SK-N-SH (cell line): Measurements from ENCODE around the gene SLC25A4. TPM values are rescaled to one million over a fixed set of nuclear protein-coding genes. Genes with fewer than 3 reads are reported as not detected.

Experiments used
- CTCF ChIA-PET: fragments of 300-600, 350-600 bp; formaldehyde crosslinking; extraction: SDS; loops from one replicate; lab custom pipeline; 2021; lab: Yijun Ruan, JAX
- POLR2A ChIA-PET: fragments of 350-600 bp; sonication (Branson Sonifier 250); formaldehyde crosslinking; extraction: SDS; loops from one replicate; lab custom pipeline; 2020; ENCODE audit warnings: antibody characterized with exemption, inconsistent platforms; lab: Yijun Ruan, JAX
- DNase-seq: peaks from one replicate; pipeline ENCODE4 v3.0.0; 2012
- H2AFZ ChIP-seq: fragments of 200-600 bp; sonication (generic); 2 replicates; pipeline ENCODE4 v1.8.1; 2016; ENCODE audit warnings: antibody characterized with exemption, mild to moderate bottlenecking, low read depth
- H3F3A ChIP-seq: fragments of 200-600 bp; sonication (generic); replicated peaks from 2 replicates; pipeline ENCODE3; 2016; ENCODE audit warnings: antibody characterized with exemption, mild to moderate bottlenecking; ENCODE audit not compliant: insufficient read depth
- H3K27ac ChIP-seq, 2 experiments: fragments of 200-500 bp in 1 of 2; fragments of 200-600 bp in 1 of 2; sonication (Bioruptor generic) in 1 of 2; sonication (generic), shearing (Covaris generic) in 1 of 2; 2 replicates each; pipeline versions ENCODE4 v1.5.1 to v1.6.1; 2014 to 2016; ENCODE audit warnings: low read depth in 2 of 2, inconsistent platforms in 1 of 2, low read length in 1 of 2, mild to moderate bottlenecking in 1 of 2, mixed read lengths in 1 of 2
- H3K27me3 ChIP-seq: fragments of 200-600 bp; sonication (generic), shearing (Covaris generic); 2 replicates; pipeline ENCODE4 v1.6.1; 2016; ENCODE audit warnings: mixed run types; ENCODE audit not compliant: insufficient read depth
- H3K36me3 ChIP-seq, 2 experiments: fragments of 200-500 bp in 1 of 2; fragments of 200-600 bp in 1 of 2; sonication (Bioruptor generic) in 1 of 2; sonication (generic) in 1 of 2; replicated peaks in 1 of 2; 2 replicates each; pipeline versions ENCODE3 to v1.5.1; 2014 to 2016; ENCODE audit warnings: low read length in 1 of 2, mild to moderate bottlenecking in 1 of 2; ENCODE audit not compliant: insufficient read depth in 2 of 2, control insufficient read depth in 1 of 2
- H3K4me1 ChIP-seq, 2 experiments: fragments of 200-500 bp in 1 of 2; fragments of 200-600 bp in 1 of 2; sonication (Bioruptor generic) in 1 of 2; sonication (generic), shearing (Covaris generic) in 1 of 2; 2 replicates each; pipeline versions ENCODE4 v1.5.1 to v1.6.1; 2014 to 2016; ENCODE audit warnings: low read depth in 1 of 2, low read length in 1 of 2, mixed run types in 1 of 2; ENCODE audit not compliant: insufficient read depth in 2 of 2, control insufficient read depth in 1 of 2
- H3K4me2 ChIP-seq: fragments of 200-600 bp; sonication (generic), shearing (Covaris generic); 2 replicates; pipeline ENCODE4 v1.6.1; 2017; ENCODE audit warnings: mixed run types
- H3K4me3 ChIP-seq, 2 experiments: fragments of 200-500 bp in 1 of 2; fragments of 200-600 bp in 1 of 2; sonication (Bioruptor generic) in 1 of 2; sonication (generic), shearing (Covaris generic) in 1 of 2; 2 replicates each; pipeline versions ENCODE4 v1.5.1 to v1.8.1; 2014 to 2016; ENCODE audit warnings: low read depth in 2 of 2, inconsistent platforms in 1 of 2, low read length in 1 of 2, mild to moderate bottlenecking in 1 of 2, mixed read lengths in 1 of 2, moderate library complexity in 1 of 2
- H3K79me2 ChIP-seq: fragments of 200-600 bp; sonication (generic); 2 replicates; pipeline ENCODE4 v1.8.1; 2017; ENCODE audit warnings: mild to moderate bottlenecking; ENCODE audit not compliant: insufficient read depth
- H3K9ac ChIP-seq: fragments of 200-600 bp; sonication (generic); 2 replicates; pipeline ENCODE4 v1.6.1; 2017; ENCODE audit warnings: mixed run types
- H3K9me2 ChIP-seq: fragments of 200-600 bp; sonication (generic); 2 replicates; pipeline ENCODE4 v1.6.1; 2017; ENCODE audit warnings: mixed run types
- H3K9me3 ChIP-seq: fragments of 200-600 bp; sonication (generic); 2 replicates; pipeline ENCODE4 v1.6.1; 2017; ENCODE audit warnings: mixed run types, mild to moderate bottlenecking, moderate library complexity
- H4K20me1 ChIP-seq: fragments of 200-600 bp; sonication (generic); 2 replicates; pipeline ENCODE4 v1.6.1; 2017; ENCODE audit warnings: mild to moderate bottlenecking, mixed run types; ENCODE audit not compliant: insufficient read depth
- CHD2 ChIP-seq: fragments of 150-350 bp; IDR thresholded peaks from 2 replicates; pipeline ENCODE4 v1.6.1; 2018; ENCODE audit warnings: low read length; ENCODE audit not compliant: partially characterized antibody
- ELF1 ChIP-seq: IDR thresholded peaks from 2 replicates; pipeline ENCODE4 v1.4.0; 2012
- EZH2phosphoT487 ChIP-seq: fragments of 200-600 bp; sonication (generic); IDR thresholded peaks from 2 replicates; pipeline ENCODE4 v1.6.1; 2017; ENCODE audit warnings: low read depth, mixed run types, mild to moderate bottlenecking, antibody characterized with exemption, moderate library complexity, borderline replicate concordance
- FOSL2 ChIP-seq: IDR thresholded peaks from 2 replicates; pipeline ENCODE4 v1.4.0; 2012; ENCODE audit warnings: low read depth, mild to moderate bottlenecking, moderate library complexity, borderline replicate concordance
- FOXJ3 ChIP-seq: sonication (generic); formaldehyde crosslinking; IDR thresholded peaks from 2 replicates; pipeline ENCODE4 v1.5.1; 2020; ENCODE audit warnings: mild to moderate bottlenecking, missing genetic modification reagents
- GATA2 ChIP-seq: sonication (generic); formaldehyde crosslinking; IDR thresholded peaks from 2 replicates; pipeline ENCODE4 v1.5.0; 2020; ENCODE audit warnings: mild to moderate bottlenecking, missing genetic modification reagents
- JUND ChIP-seq: IDR thresholded peaks from 2 replicates; pipeline ENCODE4 v1.4.0; 2012
- MEF2A ChIP-seq: IDR thresholded peaks from 2 replicates; pipeline ENCODE4 v1.4.0; 2012; ENCODE audit warnings: low read depth, borderline replicate concordance
- RAD21 ChIP-seq: IDR thresholded peaks from 2 replicates; pipeline ENCODE4 v1.6.1; 2012; ENCODE audit warnings: mild to moderate bottlenecking, low read length
- RFX5 ChIP-seq: IDR thresholded peaks from 2 replicates; pipeline ENCODE4 v1.6.1; 2012; ENCODE audit warnings: mild to moderate bottlenecking, improper control_type of control experiment, low read length
- RXRA ChIP-seq: IDR thresholded peaks from 2 replicates; pipeline ENCODE4 v1.4.0; 2012; ENCODE audit warnings: low read depth, mild to moderate bottlenecking, borderline replicate concordance
- SMC3 ChIP-seq: IDR thresholded peaks from 2 replicates; pipeline ENCODE4 v1.6.1; 2012; ENCODE audit warnings: low read depth, low read length, improper control_type of control experiment
- TCF12 ChIP-seq: IDR thresholded peaks from 2 replicates; pipeline ENCODE4 v1.4.0; 2012
- YY1 ChIP-seq: IDR thresholded peaks from 2 replicates; pipeline ENCODE4 v1.4.0; 2012; ENCODE audit warnings: low read depth, mild to moderate bottlenecking
- WGBS: methylation state at CpG from one replicate; pipeline ENCODE4 v1.1.6; 2017; ENCODE audit warnings: low lambda C conversion rate; 5-methylcytosine and 5-hydroxymethylcytosine counted together
- polyA plus RNA-seq, 3 experiments: library from polyadenylated mRNA; depleted of rRNA; stranded (reverse); fragments of >200 nt; gene quantifications; 2 replicates each; pipeline ENCODE4 v1.2.3, GENCODE V29; 2012
- TF ChIP-seq, protein P1 (sequence below): fragments of 200-600 bp; sonication (generic); IDR thresholded peaks from 2 replicates; pipeline ENCODE4 v1.6.1; 2017; ENCODE audit warnings: antibody characterized with exemption, mild to moderate bottlenecking, moderate library complexity
- TF ChIP-seq, protein P2 (sequence below): IDR thresholded peaks from 2 replicates; pipeline ENCODE4 v1.6.1; 2012; ENCODE audit warnings: mild to moderate bottlenecking, low read depth, low read length, moderate library complexity
- TF ChIP-seq, protein P3 (sequence below): IDR thresholded peaks from 2 replicates; pipeline ENCODE4 v1.4.0; 2012; ENCODE audit warnings: low read depth, borderline replicate concordance
- TF ChIP-seq, protein P4 (sequence below): fragments of 150-350 bp; IDR thresholded peaks from 2 replicates; pipeline ENCODE4 v1.6.1; 2017; ENCODE audit warnings: antibody characterized with exemption, low read length, low read depth, borderline replicate concordance

The SLC25A4 gene
- polyA plus RNA-seq, 1 of the 3 experiments (the other 2 are of a cell fraction), result 36.2 TPM

DNA sequence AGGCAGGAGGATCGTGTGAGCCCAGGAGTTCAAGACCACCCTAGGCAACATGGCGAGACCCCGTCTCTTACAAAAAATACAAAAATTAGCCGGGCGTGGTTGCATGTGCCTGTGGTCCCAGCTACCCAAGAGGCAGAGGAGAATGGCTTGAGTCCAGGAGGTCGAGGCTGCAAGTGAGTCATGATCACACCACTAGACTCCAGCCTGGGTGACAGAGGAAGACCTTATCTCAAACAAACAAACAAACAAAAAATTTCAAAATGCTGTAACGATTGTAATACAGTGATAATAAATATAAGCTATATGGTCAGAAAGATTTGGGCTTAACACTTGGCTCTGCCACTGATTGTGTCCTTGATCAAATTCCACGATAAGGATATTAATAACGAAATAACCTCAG is 24.2 kb downstream of the SLC25A4 start:
- peaks cover 36 to 40% of the 10 kb centered on the region in 2 experiments for H3K36me3 ChIP-seq
- no peak overlapping the region for H3K4me2 ChIP-seq
- no peaks in the 10 kb centered on the region for H3K9me2 ChIP-seq
- 80% methylated on average over 9 of the region's 9 CpGs for WGBS
- H3K9me3 ChIP-seq, result no peaks in the 10 kb centered on the region
- no peak overlapping the region for H3K9ac ChIP-seq
- H3K4me3 ChIP-seq, result no peak overlapping the region
- peaks cover 16% of the 10 kb centered on the region for H3K79me2 ChIP-seq
- no peaks in the 10 kb centered on the region for H3K27me3 ChIP-seq
- no peaks in the 10 kb centered on the region for H3K4me1 ChIP-seq
- DNase-seq, result no peak
- ChIA-PET POLR2A (interaction anchor here (1.4 kb wide), 1 partner anchor 24 kb away, joined by 6 read pairs; the partner anchor contains the start of gene SLC25A4), CTCF (interaction anchor here (4.4 kb wide), 1 partner anchor 17 kb away, joined by 28 read pairs; no protein-coding TSS in a partner anchor)
- no peaks in the 10 kb centered on the region for H4K20me1 ChIP-seq
- no peak overlapping the region for H3K27ac ChIP-seq
- peaks cover 3% of the 10 kb centered on the region for H3F3A ChIP-seq
- TF ChIP-seq ELF1 (no peak), EZH2phosphoT487 (no peak), CHD2 (no peak), RAD21 (no peak), FOXJ3 (no peak), SMC3 (no peak), GATA2 (CRISPR knock-in tag) (no peak), RFX5 (no peak), FOSL2 (no peak), MEF2A (no peak), JUND (no peak), RXRA (no peak), TCF12 (no peak), YY1 (no peak)
- TF ChIP-seq, protein P1, sequence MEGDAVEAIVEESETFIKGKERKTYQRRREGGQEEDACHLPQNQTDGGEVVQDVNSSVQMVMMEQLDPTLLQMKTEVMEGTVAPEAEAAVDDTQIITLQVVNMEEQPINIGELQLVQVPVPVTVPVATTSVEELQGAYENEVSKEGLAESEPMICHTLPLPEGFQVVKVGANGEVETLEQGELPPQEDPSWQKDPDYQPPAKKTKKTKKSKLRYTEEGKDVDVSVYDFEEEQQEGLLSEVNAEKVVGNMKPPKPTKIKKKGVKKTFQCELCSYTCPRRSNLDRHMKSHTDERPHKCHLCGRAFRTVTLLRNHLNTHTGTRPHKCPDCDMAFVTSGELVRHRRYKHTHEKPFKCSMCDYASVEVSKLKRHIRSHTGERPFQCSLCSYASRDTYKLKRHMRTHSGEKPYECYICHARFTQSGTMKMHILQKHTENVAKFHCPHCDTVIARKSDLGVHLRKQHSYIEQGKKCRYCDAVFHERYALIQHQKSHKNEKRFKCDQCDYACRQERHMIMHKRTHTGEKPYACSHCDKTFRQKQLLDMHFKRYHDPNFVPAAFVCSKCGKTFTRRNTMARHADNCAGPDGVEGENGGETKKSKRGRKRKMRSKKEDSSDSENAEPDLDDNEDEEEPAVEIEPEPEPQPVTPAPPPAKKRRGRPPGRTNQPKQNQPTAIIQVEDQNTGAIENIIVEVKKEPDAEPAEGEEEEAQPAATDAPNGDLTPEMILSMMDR, result no peak
- TF ChIP-seq, protein P2, sequence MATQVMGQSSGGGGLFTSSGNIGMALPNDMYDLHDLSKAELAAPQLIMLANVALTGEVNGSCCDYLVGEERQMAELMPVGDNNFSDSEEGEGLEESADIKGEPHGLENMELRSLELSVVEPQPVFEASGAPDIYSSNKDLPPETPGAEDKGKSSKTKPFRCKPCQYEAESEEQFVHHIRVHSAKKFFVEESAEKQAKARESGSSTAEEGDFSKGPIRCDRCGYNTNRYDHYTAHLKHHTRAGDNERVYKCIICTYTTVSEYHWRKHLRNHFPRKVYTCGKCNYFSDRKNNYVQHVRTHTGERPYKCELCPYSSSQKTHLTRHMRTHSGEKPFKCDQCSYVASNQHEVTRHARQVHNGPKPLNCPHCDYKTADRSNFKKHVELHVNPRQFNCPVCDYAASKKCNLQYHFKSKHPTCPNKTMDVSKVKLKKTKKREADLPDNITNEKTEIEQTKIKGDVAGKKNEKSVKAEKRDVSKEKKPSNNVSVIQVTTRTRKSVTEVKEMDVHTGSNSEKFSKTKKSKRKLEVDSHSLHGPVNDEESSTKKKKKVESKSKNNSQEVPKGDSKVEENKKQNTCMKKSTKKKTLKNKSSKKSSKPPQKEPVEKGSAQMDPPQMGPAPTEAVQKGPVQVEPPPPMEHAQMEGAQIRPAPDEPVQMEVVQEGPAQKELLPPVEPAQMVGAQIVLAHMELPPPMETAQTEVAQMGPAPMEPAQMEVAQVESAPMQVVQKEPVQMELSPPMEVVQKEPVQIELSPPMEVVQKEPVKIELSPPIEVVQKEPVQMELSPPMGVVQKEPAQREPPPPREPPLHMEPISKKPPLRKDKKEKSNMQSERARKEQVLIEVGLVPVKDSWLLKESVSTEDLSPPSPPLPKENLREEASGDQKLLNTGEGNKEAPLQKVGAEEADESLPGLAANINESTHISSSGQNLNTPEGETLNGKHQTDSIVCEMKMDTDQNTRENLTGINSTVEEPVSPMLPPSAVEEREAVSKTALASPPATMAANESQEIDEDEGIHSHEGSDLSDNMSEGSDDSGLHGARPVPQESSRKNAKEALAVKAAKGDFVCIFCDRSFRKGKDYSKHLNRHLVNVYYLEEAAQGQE, result no peak
- TF ChIP-seq, protein P3, sequence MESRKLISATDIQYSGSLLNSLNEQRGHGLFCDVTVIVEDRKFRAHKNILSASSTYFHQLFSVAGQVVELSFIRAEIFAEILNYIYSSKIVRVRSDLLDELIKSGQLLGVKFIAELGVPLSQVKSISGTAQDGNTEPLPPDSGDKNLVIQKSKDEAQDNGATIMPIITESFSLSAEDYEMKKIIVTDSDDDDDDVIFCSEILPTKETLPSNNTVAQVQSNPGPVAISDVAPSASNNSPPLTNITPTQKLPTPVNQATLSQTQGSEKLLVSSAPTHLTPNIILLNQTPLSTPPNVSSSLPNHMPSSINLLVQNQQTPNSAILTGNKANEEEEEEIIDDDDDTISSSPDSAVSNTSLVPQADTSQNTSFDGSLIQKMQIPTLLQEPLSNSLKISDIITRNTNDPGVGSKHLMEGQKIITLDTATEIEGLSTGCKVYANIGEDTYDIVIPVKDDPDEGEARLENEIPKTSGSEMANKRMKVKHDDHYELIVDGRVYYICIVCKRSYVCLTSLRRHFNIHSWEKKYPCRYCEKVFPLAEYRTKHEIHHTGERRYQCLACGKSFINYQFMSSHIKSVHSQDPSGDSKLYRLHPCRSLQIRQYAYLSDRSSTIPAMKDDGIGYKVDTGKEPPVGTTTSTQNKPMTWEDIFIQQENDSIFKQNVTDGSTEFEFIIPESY, result no peak
- TF ChIP-seq, protein P4, sequence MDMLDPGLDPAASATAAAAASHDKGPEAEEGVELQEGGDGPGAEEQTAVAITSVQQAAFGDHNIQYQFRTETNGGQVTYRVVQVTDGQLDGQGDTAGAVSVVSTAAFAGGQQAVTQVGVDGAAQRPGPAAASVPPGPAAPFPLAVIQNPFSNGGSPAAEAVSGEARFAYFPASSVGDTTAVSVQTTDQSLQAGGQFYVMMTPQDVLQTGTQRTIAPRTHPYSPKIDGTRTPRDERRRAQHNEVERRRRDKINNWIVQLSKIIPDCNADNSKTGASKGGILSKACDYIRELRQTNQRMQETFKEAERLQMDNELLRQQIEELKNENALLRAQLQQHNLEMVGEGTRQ, result no peak
- H2AFZ ChIP-seq, result no peak overlapping the region
